HEK293T (cell line): Measurements from ENCODE around the gene TMEM178B.

ENCODE experiments used
- FOXM1 ChIP-seq: fragments of 450-650 bp; IDR thresholded peaks from 2 replicates; pipeline ENCODE4 v1.6.1; 2017; ENCODE audit warnings: mild to moderate bottlenecking, borderline replicate concordance
- NFRKB ChIP-seq: fragments of 450-650 bp; IDR thresholded peaks from 2 replicates; pipeline ENCODE4 v1.6.1; 2016; ENCODE audit warnings: mild to moderate bottlenecking, moderate library complexity
- SP1 ChIP-seq: fragments of 450-650 bp; IDR thresholded peaks from 2 replicates; pipeline ENCODE4 v1.6.1; 2017

DNA sequence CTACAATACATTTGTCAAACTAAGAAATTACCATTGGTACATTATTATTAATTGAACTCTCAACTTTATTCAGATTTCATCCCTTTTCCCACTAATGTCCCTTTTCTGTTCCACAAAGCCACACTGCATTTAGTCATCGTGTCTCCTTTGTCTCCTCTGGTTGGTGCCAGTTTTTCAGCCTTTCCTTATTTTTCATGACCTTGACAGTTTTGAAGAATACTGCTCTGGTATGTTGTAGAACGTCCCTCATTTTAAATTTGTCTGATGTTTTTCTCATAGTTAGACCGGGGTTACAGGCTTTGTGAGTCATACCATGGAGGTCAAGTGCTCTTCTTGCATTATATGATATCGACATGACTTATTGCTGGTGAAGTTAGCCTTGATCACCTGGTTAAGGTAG, 304.0 kb downstream of the TMEM178B start:
- TF ChIP-seq SP1 (no peak), NFRKB (no peak), FOXM1 (no peak)
